ENCODE measurements around the gene FAAP20. TPM values are rescaled to one million over a fixed set of nuclear protein-coding genes. Genes with fewer than 3 reads are reported as not detected.
A peak's percentile ranks its signal among the peaks of the same experiment; 100 is the strongest.

The FAAP20 gene
- total and polyA plus RNA-seq, 9 of the 15 experiments (the other 6 are each of a cell fraction or from before 2014, with no cell fraction given), result 0.58 to 143 (median 9.9) TPM

- TF ChIP-seq XRCC3 (IDR thresholded peaks at IDR 0.05) (no peak), EWSR1 (IDR thresholded peaks at IDR 0.05; ENCODE audit: borderline replicate concordance, low read depth, partially characterized antibody) (no peak), SLC30A9 (CRISPR knock-in tag; IDR thresholded peaks at IDR 0.05) (no peak), RBM39 (optimal IDR thresholded peaks at IDR 0.05; ENCODE audit: low read depth, low read length) (no peak), ZNF830 (CRISPR knock-in tag; IDR thresholded peaks at IDR 0.05) (no peak), HES1 (IDR thresholded peaks at IDR 0.05; ENCODE audit: low read depth) (no peak), DNMT1 (IDR thresholded peaks at IDR 0.05) (no peak), ZBTB9 (CRISPR knock-in tag; IDR thresholded peaks at IDR 0.05) (no peak), MCM7 (IDR thresholded peaks at IDR 0.05) (no peak), TEAD1 (CRISPR knock-in tag; IDR thresholded peaks at IDR 0.05) (0 out of 4 replicates have a peak, but pooled peaks of 1 of the 2 experiments have one; percentile 2), ZSCAN29 (IDR thresholded peaks at IDR 0.05) (no peak), ZNF668 (CRISPR knock-in tag; IDR thresholded peaks at IDR 0.05) (no peak), PCBP2 (IDR thresholded peaks at IDR 0.05; ENCODE audit: low read depth, low read length, poor library complexity, severe bottlenecking) (no peak), MAFF (IDR thresholded peaks at IDR 0.05; ENCODE audit: low read length) (no peak), E2F4 (CRISPR knock-in tag; IDR thresholded peaks at IDR 0.05; ENCODE audit: low read depth) (no peak), SNIP1 (IDR thresholded peaks at IDR 0.05; ENCODE audit: low read depth) (no peak), ARID4B (CRISPR knock-in tag; IDR thresholded peaks at IDR 0.05) (peak; percentile 99), CHD2 (IDR thresholded peaks at IDR 0.05; ENCODE audit: low read depth, low read length) (no peak), ETS1 (conservative IDR thresholded peaks at IDR 0.05; ENCODE audit: control insufficient read depth, low read depth, low read length) (peak; percentile 94)
Measured at GRCh38 chr1:2189459-2190425, 4.8 kb downstream of the FAAP20 start (continued).
